H1 (cell line): ENCODE data around the gene SBDS.

Experiments used
- POLR2A ChIP-seq, 2 experiments: IDR thresholded peaks; 1 replicate in 1 of 2; 2 replicates in 1 of 2; pipeline ENCODE4 v1.6.1; 2011; ENCODE audit warnings: low read depth in 2 of 2, low read length in 2 of 2, mild to moderate bottlenecking in 2 of 2; ENCODE audit errors: control extremely low read depth in 1 of 2
- RAD21 ChIP-seq, 2 experiments: IDR thresholded peaks in 1 of 2; conservative IDR thresholded peaks in 1 of 2; 2 replicates each; pipeline ENCODE4 v1.6.1; 2011; ENCODE audit warnings: low read depth in 2 of 2, low read length in 2 of 2, improper control_type of control experiment in 1 of 2, inconsistent platforms in 1 of 2, mild to moderate bottlenecking in 1 of 2, moderate library complexity in 1 of 2
- SAP30 ChIP-seq: fragments of 300-600 bp; sonication (generic); IDR thresholded peaks from 2 replicates; pipeline ENCODE4 v1.7.1; 2012; ENCODE audit warnings: low read length, moderate library complexity, mild to moderate bottlenecking, inconsistent platforms; ENCODE audit not compliant: insufficient read depth, insufficient replicate concordance
- SIN3A ChIP-seq, 2 experiments: IDR thresholded peaks in 1 of 2; conservative IDR thresholded peaks in 1 of 2; 2 replicates each; pipeline ENCODE4 v1.6.1; 2011 to 2012; ENCODE audit warnings: low read length in 2 of 2, improper control_type of control experiment in 1 of 2, low read depth in 1 of 2, mild to moderate bottlenecking in 1 of 2
- TF ChIP-seq, protein P1 (sequence below), 3 experiments: IDR thresholded peaks; 1 replicate in 2 of 3; 2 replicates in 1 of 3; pipeline versions ENCODE4 v1.5.1 to v1.6.1; 2011; ENCODE audit warnings: low read length in 3 of 3, mild to moderate bottlenecking in 3 of 3, inconsistent platforms in 2 of 3, low read depth in 1 of 3, moderate library complexity in 1 of 3; ENCODE audit not compliant: insufficient read depth in 1 of 3; ENCODE audit errors: control extremely low read depth in 1 of 3

DNA sequence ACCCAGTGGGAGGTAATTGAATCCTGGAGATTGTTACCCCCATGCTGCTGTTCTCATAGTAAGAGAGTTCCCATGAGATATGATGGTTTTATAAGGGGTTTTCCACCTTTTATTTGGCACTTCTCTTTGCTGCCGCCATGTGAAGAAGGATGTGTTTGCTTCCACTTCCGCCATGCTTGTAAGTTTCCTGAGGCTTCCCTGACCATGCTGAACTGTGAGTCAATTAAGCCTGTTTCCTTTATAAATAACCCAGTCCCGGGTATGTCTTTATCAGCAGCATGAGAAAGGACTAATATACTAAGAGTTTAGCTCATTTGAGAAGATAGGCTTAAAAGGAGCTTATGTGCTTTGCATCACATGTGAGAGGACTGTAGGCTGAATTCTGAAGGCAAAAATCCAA lies 45.1 kb downstream of the SBDS start:
- TF ChIP-seq POLR2A (IDR thresholded peaks at IDR 0.05; ENCODE audit: control extremely low read depth in 1 of 2, low read depth in 2 of 2, low read length in 2 of 2) (no peak), SAP30 (no peak), SIN3A (conservative IDR thresholded peaks at IDR 0.05 in 1 of 2, IDR thresholded peaks at IDR 0.05 in 1 of 2; ENCODE audit: low read depth in 1 of 2, low read length in 2 of 2) (no peak), RAD21 (IDR thresholded peaks at IDR 0.05 in 1 of 2, conservative IDR thresholded peaks at IDR 0.05 in 1 of 2; ENCODE audit: low read depth in 2 of 2, low read length in 2 of 2) (no peak)
- TF ChIP-seq, protein P1, sequence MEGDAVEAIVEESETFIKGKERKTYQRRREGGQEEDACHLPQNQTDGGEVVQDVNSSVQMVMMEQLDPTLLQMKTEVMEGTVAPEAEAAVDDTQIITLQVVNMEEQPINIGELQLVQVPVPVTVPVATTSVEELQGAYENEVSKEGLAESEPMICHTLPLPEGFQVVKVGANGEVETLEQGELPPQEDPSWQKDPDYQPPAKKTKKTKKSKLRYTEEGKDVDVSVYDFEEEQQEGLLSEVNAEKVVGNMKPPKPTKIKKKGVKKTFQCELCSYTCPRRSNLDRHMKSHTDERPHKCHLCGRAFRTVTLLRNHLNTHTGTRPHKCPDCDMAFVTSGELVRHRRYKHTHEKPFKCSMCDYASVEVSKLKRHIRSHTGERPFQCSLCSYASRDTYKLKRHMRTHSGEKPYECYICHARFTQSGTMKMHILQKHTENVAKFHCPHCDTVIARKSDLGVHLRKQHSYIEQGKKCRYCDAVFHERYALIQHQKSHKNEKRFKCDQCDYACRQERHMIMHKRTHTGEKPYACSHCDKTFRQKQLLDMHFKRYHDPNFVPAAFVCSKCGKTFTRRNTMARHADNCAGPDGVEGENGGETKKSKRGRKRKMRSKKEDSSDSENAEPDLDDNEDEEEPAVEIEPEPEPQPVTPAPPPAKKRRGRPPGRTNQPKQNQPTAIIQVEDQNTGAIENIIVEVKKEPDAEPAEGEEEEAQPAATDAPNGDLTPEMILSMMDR (IDR thresholded peaks at IDR 0.05; ENCODE audit: control extremely low read depth in 1 of 3, insufficient read depth in 1 of 3, low read depth in 1 of 3, low read length in 3 of 3): no peak
